Fibroblast of lung (primary cell): ENCODE measurements around the gene HUNK. TPM values are rescaled to one million over a fixed set of nuclear protein-coding genes. Genes with fewer than 3 reads are reported as not detected.
A peak's percentile ranks its signal among the peaks of the same experiment; 100 is the strongest.

Source experiments
- DNase-seq, 2 donors: peaks; one replicate each; pipeline versions ENCODE4 v3.0.0 to v3.0.0-alpha.2; 2010; ENCODE audit warnings: low read depth in 2 of 2
- H2AFZ ChIP-seq: 2 replicates; pipeline ENCODE4 v1.5.1; 2012; ENCODE audit warnings: low read length, control low read depth, inconsistent platforms
- H3K27ac ChIP-seq: 2 replicates; pipeline ENCODE4 v1.5.1; 2011; ENCODE audit warnings: low read length, control low read depth; ENCODE audit not compliant: insufficient read depth
- H3K27me3 ChIP-seq: 2 replicates; pipeline ENCODE4 v1.5.1; 2011; ENCODE audit warnings: mild to moderate bottlenecking, low read length; ENCODE audit not compliant: control insufficient read depth, insufficient read depth
- H3K36me3 ChIP-seq: 2 replicates; pipeline ENCODE4 v1.5.1; 2011; ENCODE audit warnings: low read length; ENCODE audit not compliant: control insufficient read depth, insufficient read depth
- H3K4me1 ChIP-seq: 2 replicates; pipeline ENCODE4 v1.5.1; 2011; ENCODE audit warnings: low read length; ENCODE audit not compliant: control insufficient read depth, insufficient read depth; ENCODE audit errors: extremely low read depth
- H3K4me2 ChIP-seq: 2 replicates; pipeline ENCODE4 v1.5.1; 2011; ENCODE audit warnings: low read length, control low read depth; ENCODE audit not compliant: insufficient read depth; ENCODE audit errors: extremely low read depth
- H3K4me3 ChIP-seq, 4 experiments: fragments of 200-600 bp in 1 of 4; sonication (generic) in 1 of 4; replicated peaks in 1 of 4; 2 replicates each; pipeline ENCODE4 v1.5.1; 2011 to 2016; ENCODE audit warnings: low read length in 4 of 4, low read depth in 3 of 4, mild to moderate bottlenecking in 3 of 4, control low read depth in 2 of 4, inconsistent platforms in 1 of 4, mixed read lengths in 1 of 4; ENCODE audit not compliant: insufficient read depth in 1 of 4; ENCODE audit errors: control extremely low read depth in 1 of 4
- H3K79me2 ChIP-seq: 2 replicates; pipeline ENCODE4 v1.5.1; 2012; ENCODE audit warnings: mild to moderate bottlenecking, low read length, inconsistent platforms; ENCODE audit not compliant: control insufficient read depth, insufficient read depth
- H3K9ac ChIP-seq: 2 replicates; pipeline ENCODE4 v1.5.1; 2011; ENCODE audit warnings: mild to moderate bottlenecking, low read length, control low read depth; ENCODE audit not compliant: insufficient read depth
- H3K9me3 ChIP-seq: 2 replicates; pipeline ENCODE4 v1.5.1; 2012; ENCODE audit warnings: low read depth, low read length; ENCODE audit not compliant: control insufficient read depth, insufficient read depth
- H4K20me1 ChIP-seq: 2 replicates; pipeline ENCODE4 v1.5.1; 2011; ENCODE audit warnings: low read length; ENCODE audit not compliant: control insufficient read depth, insufficient read depth; ENCODE audit errors: extremely low read depth
- EZH2 ChIP-seq: IDR thresholded peaks from 2 replicates; pipeline ENCODE4 v1.5.1; 2012; ENCODE audit warnings: low read length, control low read depth, mild to moderate bottlenecking; ENCODE audit errors: missing control alignments
- polyA plus RNA-seq, 2 donors: library from polyadenylated mRNA; depleted of rRNA in 1 of 2; stranded (reverse) in 1 of 2; unstranded in 1 of 2; fragments of >200 nt; gene quantifications; 2 replicates each; pipeline ENCODE4 v1.2.1, GENCODE V29; 2011 to 2012; ENCODE audit warnings: missing spikeins in 1 of 2
- total RNA-seq: library from RNA; depleted of rRNA; stranded (reverse); fragments of >200 nt; gene quantifications from 2 replicates; pipeline ENCODE4 v1.2.1, GENCODE V29; 2014
- TF ChIP-seq, protein P1 (sequence below), 2 donors: IDR thresholded peaks in 1 of 2; conservative IDR thresholded peaks in 1 of 2; 1 replicate in 1 of 2; 2 replicates in 1 of 2; pipeline ENCODE4 v1.5.1; 2011 to 2012; ENCODE audit warnings: low read length in 2 of 2, control low read depth in 1 of 2, inconsistent platforms in 1 of 2, low read depth in 1 of 2, mild to moderate bottlenecking in 1 of 2

Gene HUNK
- total and polyA plus RNA-seq, 2 donors (not counting 1 experiment from before 2014, with no cell fraction given), result 0.09 to 0.33 TPM

DNA sequence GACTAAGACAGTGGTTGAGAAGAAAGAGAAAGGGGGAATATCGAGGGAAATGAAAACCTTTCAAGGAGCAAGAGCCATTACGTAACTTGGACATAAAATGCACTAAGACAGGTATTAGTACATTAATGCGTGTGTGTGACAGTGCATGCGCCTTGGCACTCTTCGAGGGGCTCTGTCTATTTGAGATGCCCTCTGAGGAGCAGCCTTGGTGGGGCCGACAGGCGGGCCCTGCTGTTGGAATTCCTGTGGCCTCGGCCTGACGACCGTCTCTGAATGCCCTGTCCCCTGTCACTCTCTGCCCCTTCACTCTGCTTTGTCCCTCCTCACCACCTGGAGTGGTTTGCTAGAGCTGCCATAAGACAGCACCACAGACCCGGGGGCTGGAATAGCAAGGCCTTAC is 12.3 kb downstream of the HUNK start:
- Histone ChIP-seq H3K79me2 (no peaks in the 10 kb centered on the region), H3K27ac (no peak overlapping the region), H3K4me1 (no peaks in the 10 kb centered on the region), H2AFZ (no peak overlapping the region), H3K9me3 (no peaks in the 10 kb centered on the region), H3K4me3 (no peak overlapping the region), H4K20me1 (no peaks in the 10 kb centered on the region), H3K9ac (no peak overlapping the region), H3K27me3 (no peaks in the 10 kb centered on the region), H3K36me3 (no peaks in the 10 kb centered on the region), H3K4me2 (no peak overlapping the region)
- DNase-seq, result no peak
- TF ChIP-seq, protein P1, sequence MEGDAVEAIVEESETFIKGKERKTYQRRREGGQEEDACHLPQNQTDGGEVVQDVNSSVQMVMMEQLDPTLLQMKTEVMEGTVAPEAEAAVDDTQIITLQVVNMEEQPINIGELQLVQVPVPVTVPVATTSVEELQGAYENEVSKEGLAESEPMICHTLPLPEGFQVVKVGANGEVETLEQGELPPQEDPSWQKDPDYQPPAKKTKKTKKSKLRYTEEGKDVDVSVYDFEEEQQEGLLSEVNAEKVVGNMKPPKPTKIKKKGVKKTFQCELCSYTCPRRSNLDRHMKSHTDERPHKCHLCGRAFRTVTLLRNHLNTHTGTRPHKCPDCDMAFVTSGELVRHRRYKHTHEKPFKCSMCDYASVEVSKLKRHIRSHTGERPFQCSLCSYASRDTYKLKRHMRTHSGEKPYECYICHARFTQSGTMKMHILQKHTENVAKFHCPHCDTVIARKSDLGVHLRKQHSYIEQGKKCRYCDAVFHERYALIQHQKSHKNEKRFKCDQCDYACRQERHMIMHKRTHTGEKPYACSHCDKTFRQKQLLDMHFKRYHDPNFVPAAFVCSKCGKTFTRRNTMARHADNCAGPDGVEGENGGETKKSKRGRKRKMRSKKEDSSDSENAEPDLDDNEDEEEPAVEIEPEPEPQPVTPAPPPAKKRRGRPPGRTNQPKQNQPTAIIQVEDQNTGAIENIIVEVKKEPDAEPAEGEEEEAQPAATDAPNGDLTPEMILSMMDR (conservative IDR thresholded peaks at IDR 0.05 in 1 of 2, IDR thresholded peaks at IDR 0.05 in 1 of 2; ENCODE audit: low read depth in 1 of 2, low read length in 2 of 2), result no peak
- no peak for TF ChIP-seq EZH2

DNA sequence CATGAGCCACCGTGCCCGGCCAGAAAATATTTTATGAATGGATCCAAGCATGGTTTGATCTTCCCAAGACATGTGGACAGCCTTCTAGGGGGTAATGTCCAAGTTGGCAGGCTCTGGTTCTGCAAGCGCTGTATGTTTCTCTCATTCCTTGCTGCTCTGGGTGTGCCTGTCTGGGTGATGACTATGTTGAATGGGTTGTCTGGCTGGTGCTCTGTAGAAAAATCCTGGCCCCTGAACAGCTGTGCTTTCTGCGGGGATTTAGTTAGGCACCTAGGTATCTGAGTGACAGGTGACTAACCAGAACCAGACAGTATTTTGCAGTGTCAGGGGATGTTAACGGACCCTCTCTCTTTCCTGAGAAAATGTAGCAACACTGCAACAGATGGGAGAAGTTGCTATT is 14.1 kb downstream of the HUNK start:
- Histone ChIP-seq H4K20me1 (no peaks in the 10 kb centered on the region), H3K4me3 (no peak overlapping the region), H2AFZ (no peak overlapping the region), H3K4me1 (no peaks in the 10 kb centered on the region), H3K79me2 (no peaks in the 10 kb centered on the region), H3K27ac (no peak overlapping the region), H3K9me3 (no peaks in the 10 kb centered on the region), H3K9ac (no peak overlapping the region), H3K4me2 (no peak overlapping the region), H3K36me3 (no peaks in the 10 kb centered on the region), H3K27me3 (no peaks in the 10 kb centered on the region)
- DNase-seq, result no peak
- no peak for TF ChIP-seq EZH2
- TF ChIP-seq, protein P1 (conservative IDR thresholded peaks at IDR 0.05 in 1 of 2, IDR thresholded peaks at IDR 0.05 in 1 of 2; ENCODE audit: low read depth in 1 of 2, low read length in 2 of 2), result no peak

DNA sequence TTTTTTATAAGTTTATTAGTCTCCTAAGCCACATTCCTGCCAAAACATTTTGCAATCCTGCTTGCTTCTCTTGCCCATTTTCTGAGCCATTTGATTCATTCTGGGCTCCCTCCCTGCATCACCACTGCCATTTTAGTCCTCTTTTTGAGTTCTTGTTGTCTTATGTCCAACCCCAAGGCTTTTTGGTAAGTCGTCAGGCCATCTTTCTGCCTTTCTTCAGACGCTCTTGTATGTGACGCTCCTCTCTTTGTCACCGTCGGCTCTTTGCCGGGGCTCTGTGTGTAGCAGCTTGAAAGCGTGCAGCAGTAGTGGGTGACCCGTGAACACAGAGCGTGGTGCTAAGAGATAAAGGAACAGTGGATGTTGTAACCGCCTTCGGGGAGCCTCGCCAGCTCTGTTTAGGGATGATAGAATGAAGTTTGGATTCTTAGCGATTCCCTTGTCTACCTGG is 14.6 kb downstream of the HUNK start:
- Histone ChIP-seq H3K27ac (no peak overlapping the region), H3K4me3 (no peak overlapping the region), H4K20me1 (no peaks in the 10 kb centered on the region), H3K79me2 (no peaks in the 10 kb centered on the region), H3K27me3 (no peaks in the 10 kb centered on the region), H2AFZ (no peak overlapping the region), H3K36me3 (no peaks in the 10 kb centered on the region), H3K4me2 (no peak overlapping the region), H3K4me1 (no peaks in the 10 kb centered on the region), H3K9ac (no peak overlapping the region), H3K9me3 (no peaks in the 10 kb centered on the region)
- TF ChIP-seq EZH2, result no peak
- TF ChIP-seq, protein P1 (conservative IDR thresholded peaks at IDR 0.05 in 1 of 2, IDR thresholded peaks at IDR 0.05 in 1 of 2; ENCODE audit: low read depth in 1 of 2, low read length in 2 of 2), result no peak
- peak in 1 of 2 donors; percentile 37 for DNase-seq
